Caco-2 (cell line): ENCODE results near the gene PTPRN. TPM values are rescaled to one million over a fixed set of nuclear protein-coding genes. Genes with fewer than 3 reads are reported as not detected.

ENCODE experiments used
- BruUV-seq: library from RNA; stranded (reverse); fragments of 400-500 nt; replicated peaks from 2 replicates; lab custom pipeline; 2021; lab: Mats Ljungman, UMichigan
- CTCF ChIA-PET: fragments of 300-600 bp; sonication (Branson Sonifier 250); formaldehyde crosslinking; loops from one replicate; lab custom pipeline; 2022; ENCODE audit warnings: antibody characterized with exemption; lab: Charles Lee
- POLR2A ChIA-PET: fragments of 300-600 bp; sonication (Branson Sonifier 250); formaldehyde crosslinking; loops from one replicate; lab custom pipeline; 2022; ENCODE audit warnings: antibody characterized with exemption; lab: Charles Lee
- DNase-seq, 2 experiments: peaks; one replicate each; pipeline versions ENCODE4 v3.0.0 to v3.0.0-alpha.2; 2020 to 2022
- H3K27me3 ChIP-seq: replicated peaks from 2 replicates; pipeline ENCODE4 v1.6.0; 2011; ENCODE audit warnings: low read length; ENCODE audit not compliant: control insufficient read depth, insufficient read depth
- H3K36me3 ChIP-seq: 2 replicates; pipeline ENCODE4 v1.5.1; 2011; ENCODE audit warnings: low read length; ENCODE audit not compliant: control insufficient read depth, insufficient read depth
- H3K4me1 ChIP-seq: fragments of 250-450 bp; sonication (Bioruptor Pico); 2 replicates; pipeline ENCODE4 v1.5.1; 2020; ENCODE audit warnings: mild to moderate bottlenecking
- H3K4me3 ChIP-seq: 2 replicates; pipeline ENCODE4 v1.5.1; 2011; ENCODE audit warnings: low read depth, mild to moderate bottlenecking, control low read depth, low read length
- H3K9me3 ChIP-seq: fragments of 250-450 bp; sonication (Bioruptor Pico); 2 replicates; pipeline ENCODE4 v1.5.1; 2020; ENCODE audit warnings: mild to moderate bottlenecking, moderate library complexity
- H3K27ac Mint-ChIP-seq: one replicate; pipeline ENCODE4 v1.8.0; 2022; ENCODE audit warnings: mixed read lengths; ENCODE audit not compliant: unreplicated experiment
- H3K27me3 Mint-ChIP-seq: one replicate; pipeline ENCODE4 v1.8.0; 2022; ENCODE audit warnings: mixed read lengths; ENCODE audit not compliant: insufficient read depth, unreplicated experiment
- H3K36me3 Mint-ChIP-seq: one replicate; pipeline ENCODE4 v1.8.0; 2022; ENCODE audit warnings: mild to moderate bottlenecking, mixed read lengths; ENCODE audit not compliant: insufficient read depth, unreplicated experiment
- H3K4me1 Mint-ChIP-seq: one replicate; pipeline ENCODE4 v1.8.0; 2022; ENCODE audit warnings: low read depth, mixed read lengths; ENCODE audit not compliant: unreplicated experiment
- H3K4me3 Mint-ChIP-seq: one replicate; pipeline ENCODE4 v1.8.0; 2022; ENCODE audit warnings: mild to moderate bottlenecking, moderate library complexity, mixed read lengths; ENCODE audit not compliant: unreplicated experiment
- H3K9me3 Mint-ChIP-seq: one replicate; pipeline ENCODE4 v1.8.0; 2022; ENCODE audit warnings: mixed read lengths; ENCODE audit not compliant: unreplicated experiment
- CTCF ChIP-seq, 2 experiments: fragments of 200-600 bp in 1 of 2; IDR thresholded peaks; 1 replicate in 1 of 2; 2 replicates in 1 of 2; pipeline versions ENCODE4 v1.5.1 to v1.8.0; 2011 to 2022; ENCODE audit warnings: antibody characterized with exemption in 1 of 2, control low read depth in 1 of 2, inconsistent platforms in 1 of 2, low read depth in 1 of 2, low read length in 1 of 2, mild to moderate bottlenecking in 1 of 2, moderate library complexity in 1 of 2; ENCODE audit not compliant: insufficient read depth in 1 of 2, severe bottlenecking in 1 of 2, unreplicated experiment in 1 of 2
- intact Hi-C: fragments of 100-400 bp; cut with micrococcal nuclease; formaldehyde crosslinking; loops from one replicate; pipeline ENCODE4 v1.10.0; 2022; ENCODE audit not compliant: unreplicated experiment
- total RNA-seq: library from RNA; stranded (reverse); gene quantifications from 2 replicates; pipeline ENCODE4 v1.2.3, GENCODE V29; 2022

Gene PTPRN
- total RNA-seq, 1 experiment from 2014 or later, result not detected

GRCh38 chr2:219280651-219281050, 28.6 kb downstream of the PTPRN start:
- POLR2A ChIA-PET, result no interaction called here
- peaks cover 3% of the 10 kb centered on the region for H3K36me3 ChIP-seq
- peak overlapping the region; percentile 98 for H3K27ac Mint-ChIP-seq
- peaks cover 13% of the 10 kb centered on the region for H3K4me1 Mint-ChIP-seq
- TSS peak; percentile 46 for BruUV-seq
- peak overlapping the region; percentile 98 for H3K4me3 Mint-ChIP-seq
- CTCF ChIA-PET, result interaction anchor here (5.8 kb wide), 1 partner anchor 14 kb away, joined by 92 read pairs; no protein-coding TSS in a partner anchor
- no peaks in the 10 kb centered on the region for H3K27me3 Mint-ChIP-seq
- no peak overlapping the region for H3K4me3 ChIP-seq
- H3K9me3 ChIP-seq, result no peaks in the 10 kb centered on the region
- peaks cover 23% of the 10 kb centered on the region for H3K4me1 ChIP-seq
- no peaks in the 10 kb centered on the region for H3K27me3 ChIP-seq
- intact Hi-C loops, result no loop called here
- DNase-seq, result no peak
- no peak for TF ChIP-seq CTCF (IDR thresholded peaks at IDR 0.05; ENCODE audit: insufficient read depth in 1 of 2, low read depth in 1 of 2, low read length in 1 of 2, severe bottlenecking in 1 of 2, unreplicated experiment in 1 of 2)
- H3K36me3 Mint-ChIP-seq, result peaks cover 16% of the 10 kb centered on the region
- no peaks in the 10 kb centered on the region for H3K9me3 Mint-ChIP-seq

GRCh38 chr2:219279916-219280516, 29.2 kb downstream of the PTPRN start:
- Mint-ChIP-seq H3K9me3 (no peaks in the 10 kb centered on the region), H3K36me3 (peaks cover 16% of the 10 kb centered on the region), H3K27ac (peak overlapping the region; percentile 98), H3K4me1 (peaks cover 13% of the 10 kb centered on the region), H3K27me3 (no peaks in the 10 kb centered on the region), H3K4me3 (peak overlapping the region; percentile 98)
- peaks cover 24% of the 10 kb centered on the region for H3K4me1 ChIP-seq
- H3K36me3 ChIP-seq, result peaks cover 3% of the 10 kb centered on the region
- H3K4me3 ChIP-seq, result peak overlapping the region; percentile 85
- peak in 1 of 2 experiments; percentile 24 for TF ChIP-seq CTCF (IDR thresholded peaks at IDR 0.05; ENCODE audit: insufficient read depth in 1 of 2, low read depth in 1 of 2, low read length in 1 of 2, severe bottlenecking in 1 of 2, unreplicated experiment in 1 of 2)
- ChIA-PET POLR2A (interaction anchor here (1.0 to 1.9 kb wide), 3 partner anchors 35 to 219 kb away, joined by 5 to 8 read pairs (median 6); partner anchors contain the start of genes ANKZF1, ATG9A, GLB1L and GMPPA), CTCF (interaction anchor here (1.4 to 5.8 kb wide), 4 partner anchors 15 to 62 kb away, joined by 4 to 92 read pairs (median 16); no protein-coding TSS in a partner anchor)
- no peak for DNase-seq
- BruUV-seq, result no TSS peak
- H3K9me3 ChIP-seq, result no peaks in the 10 kb centered on the region
- intact Hi-C loops, result loop anchor here (1.0 to 5.0 kb wide), 5 partner anchors 26 to 103 kb away; partner anchors contain the start of genes ABCB6, ANKZF1, ATG9A and CNPPD1
- H3K27me3 ChIP-seq, result no peaks in the 10 kb centered on the region

- BruUV-seq, result no TSS peak
- no peak for TF ChIP-seq CTCF (IDR thresholded peaks at IDR 0.05; ENCODE audit: insufficient read depth in 1 of 2, low read depth in 1 of 2, low read length in 1 of 2, severe bottlenecking in 1 of 2, unreplicated experiment in 1 of 2)
- Mint-ChIP-seq H3K4me3 (peak within 1 kb of the TSS; percentile 98), H3K4me1 (peaks cover 13% of the 10 kb centered on the region), H3K27ac (peak within 1 kb of the TSS; percentile 98), H3K9me3 (no peaks in the 10 kb centered on the region), H3K27me3 (no peaks in the 10 kb centered on the region), H3K36me3 (peaks cover 16% of the 10 kb centered on the region)
- H3K4me3 ChIP-seq, result peak within 1 kb of the TSS; percentile 85
- intact Hi-C loops, result loop anchor here (1.0 to 5.0 kb wide), 5 partner anchors 25 to 102 kb away; partner anchors contain the start of genes ABCB6, ANKZF1, ATG9A and CNPPD1
- ChIA-PET CTCF (interaction anchor here (0.6 to 5.8 kb wide), 11 partner anchors 16 to 299 kb away, joined by 3 to 92 read pairs (median 6); partner anchors contain the start of genes GLB1L and STK16), POLR2A (interaction anchor here (0.6 to 1.9 kb wide), 10 partner anchors 13 to 219 kb away, joined by 3 to 12 read pairs (median 6); partner anchors contain the start of genes ANKZF1, ATG9A, CNPPD1 and GLB1L)
- H3K9me3 ChIP-seq, result no peaks in the 10 kb centered on the region
- H3K36me3 ChIP-seq, result peaks cover 3% of the 10 kb centered on the region
- H3K27me3 ChIP-seq, result no peaks in the 10 kb centered on the region
- H3K4me1 ChIP-seq, result peaks cover 31% of the 10 kb centered on the region
- DNase-seq, result peak; percentile 98
Measured at GRCh38 chr2:219279151-219279915, 29.9 kb downstream of the PTPRN start, which contains the start of gene DNAJB2. Gene DNAJB2, plus strand, starts transcription at chr2:219279366. Its CDS starts 468 bp downstream, at chr2:219279834.
